Measurements from ENCODE around the gene FSIP2. TPM values are rescaled to one million over a fixed set of nuclear protein-coding genes. Genes with fewer than 3 reads are reported as not detected.

FSIP2 gene
- total and polyA plus RNA-seq, 2 donors (not counting 1 experiment from before 2014, with no cell fraction given) = 0.01 to 0.54 TPM

DNA sequence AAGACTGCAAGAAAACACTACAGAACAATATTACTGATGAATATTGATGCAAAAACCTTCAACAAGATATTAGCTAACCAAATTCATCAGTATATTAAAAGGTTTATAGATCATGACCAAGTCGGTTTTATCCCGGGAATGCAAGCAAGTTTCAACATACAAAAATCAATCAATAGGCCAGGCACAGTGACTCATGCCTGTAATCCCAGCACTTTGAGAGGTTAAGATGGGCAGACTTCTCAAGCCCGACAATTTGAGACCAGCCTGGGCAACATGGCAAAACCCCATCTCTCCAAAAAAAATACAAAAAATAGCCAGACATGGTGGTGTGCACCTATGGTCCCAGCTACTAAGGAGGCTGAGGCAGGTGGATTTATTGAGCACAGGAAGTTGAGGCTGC, 82.9 kb downstream of the FSIP2 start:
- Mint-ChIP-seq H3K4me3 (no peak overlapping the region), H3K9me3 (ENCODE audit: insufficient read depth) (no peaks in the 10 kb centered on the region), H3K4me1 (no peaks in the 10 kb centered on the region), H3K27me3 (no peaks in the 10 kb centered on the region), H3K27ac (no peak overlapping the region)
- ATAC-seq (ENCODE audit: low read depth) = no peak
- H3K27ac ChIP-seq (ENCODE audit: low read length in 2 of 2) = no peak overlapping the region
- TF ChIP-seq CTCF (IDR thresholded peaks at IDR 0.05) = no peak
- no peak for TF ChIP-seq EZH2 (IDR thresholded peaks at IDR 0.05; ENCODE audit: borderline replicate concordance, insufficient read depth, low read depth, low read length, poor library complexity, severe bottlenecking)
- WGBS (ENCODE audit: insufficient coverage) = 100% methylated on average over 2 of the region's 3 CpGs
- no peaks in the 10 kb centered on the region for H3K27me3 ChIP-seq (replicated peaks in 1 of 4; ENCODE audit: control extremely low read depth in 1 of 4, control insufficient read depth in 3 of 4, insufficient read depth in 4 of 4, low read length in 3 of 4)
- H3K79me2 ChIP-seq (ENCODE audit: control insufficient read depth, insufficient read depth, low read length) = no peaks in the 10 kb centered on the region
- CTCF ChIA-PET = no interaction called here
- H3K4me2 ChIP-seq (replicated peaks; ENCODE audit: low read depth, low read length, poor library complexity, severe bottlenecking) = no peak overlapping the region
- H3K9me3 ChIP-seq (ENCODE audit: control extremely low read depth in 1 of 3, control insufficient read depth in 2 of 3, insufficient read depth in 1 of 3, low read length in 2 of 3) = peaks cover 0 to 9% (median 4%) of the 10 kb centered on the region in 3 donors
- no peak overlapping the region for H3K4me3 ChIP-seq (ENCODE audit: control extremely low read depth in 1 of 5, extremely low read depth in 1 of 5, insufficient read depth in 1 of 5, low read depth in 2 of 5, low read length in 4 of 5)
- no peaks in the 10 kb centered on the region for H3K36me3 ChIP-seq (replicated peaks in 1 of 2; ENCODE audit: control extremely low read depth in 1 of 2, control insufficient read depth in 1 of 2, extremely low read depth in 1 of 2, insufficient read depth in 2 of 2, low read length in 1 of 2)
- POLR2A ChIA-PET = no interaction called here
- no peaks in the 10 kb centered on the region for H3K4me1 ChIP-seq (ENCODE audit: control insufficient read depth in 2 of 2, insufficient read depth in 2 of 2, low read length in 2 of 2)
- intact Hi-C loops (cut with micrococcal nuclease) = no loop called here
- DNase-seq = no peak
- no peaks in the 10 kb centered on the region for H4K20me1 ChIP-seq (ENCODE audit: control insufficient read depth, insufficient read depth, low read length, poor library complexity, severe bottlenecking)
- H2AFZ ChIP-seq (ENCODE audit: insufficient read depth, low read depth, low read length, poor library complexity, severe bottlenecking) = no peak overlapping the region
- no peak overlapping the region for H3K9ac ChIP-seq (ENCODE audit: low read length)

GRCh38 chr2:185823773-185824172, 85.2 kb downstream of the FSIP2 start:
- H3K27me3 ChIP-seq (replicated peaks in 1 of 4; ENCODE audit: control extremely low read depth in 1 of 4, control insufficient read depth in 3 of 4, insufficient read depth in 4 of 4, low read length in 3 of 4) = no peaks in the 10 kb centered on the region
- H3K27ac Mint-ChIP-seq = no peak overlapping the region
- H3K9me3 ChIP-seq (ENCODE audit: control extremely low read depth in 1 of 3, control insufficient read depth in 2 of 3, insufficient read depth in 1 of 3, low read length in 2 of 3) = peaks cover 0 to 2% (median 0%) of the 10 kb centered on the region in 3 donors
- H4K20me1 ChIP-seq (ENCODE audit: control insufficient read depth, insufficient read depth, low read length, poor library complexity, severe bottlenecking) = no peaks in the 10 kb centered on the region
- H3K4me2 ChIP-seq (replicated peaks; ENCODE audit: low read depth, low read length, poor library complexity, severe bottlenecking) = no peak overlapping the region
- no peak overlapping the region for H3K4me3 Mint-ChIP-seq
- H3K27ac ChIP-seq (ENCODE audit: low read length in 2 of 2) = no peak overlapping the region
- H3K4me1 ChIP-seq (ENCODE audit: control insufficient read depth in 2 of 2, insufficient read depth in 2 of 2, low read length in 2 of 2) = no peaks in the 10 kb centered on the region
- H3K9ac ChIP-seq (ENCODE audit: low read length) = no peak overlapping the region
- intact Hi-C loops (cut with micrococcal nuclease) = no loop called here
- no peak overlapping the region for H3K4me3 ChIP-seq (ENCODE audit: control extremely low read depth in 1 of 5, extremely low read depth in 1 of 5, insufficient read depth in 1 of 5, low read depth in 2 of 5, low read length in 4 of 5)
- no peaks in the 10 kb centered on the region for H3K36me3 ChIP-seq (replicated peaks in 1 of 2; ENCODE audit: control extremely low read depth in 1 of 2, control insufficient read depth in 1 of 2, extremely low read depth in 1 of 2, insufficient read depth in 2 of 2, low read length in 1 of 2)
- H3K4me1 Mint-ChIP-seq = no peaks in the 10 kb centered on the region
- ATAC-seq (ENCODE audit: low read depth) = no peak
- POLR2A ChIA-PET = no interaction called here
- H3K79me2 ChIP-seq (ENCODE audit: control insufficient read depth, insufficient read depth, low read length) = no peaks in the 10 kb centered on the region
- DNase-seq = no peak
- no peaks in the 10 kb centered on the region for H3K9me3 Mint-ChIP-seq (ENCODE audit: insufficient read depth)
- H3K27me3 Mint-ChIP-seq = no peaks in the 10 kb centered on the region
- TF ChIP-seq CTCF (IDR thresholded peaks at IDR 0.05) (no peak), EZH2 (IDR thresholded peaks at IDR 0.05; ENCODE audit: borderline replicate concordance, insufficient read depth, low read depth, low read length, poor library complexity, severe bottlenecking) (no peak)
- no peak overlapping the region for H2AFZ ChIP-seq (ENCODE audit: insufficient read depth, low read depth, low read length, poor library complexity, severe bottlenecking)
- CTCF ChIA-PET = no interaction called here
- no CpG with 5 or more reads among the region's 2 CpGs for WGBS (ENCODE audit: insufficient coverage)

Data from B cell (primary cell).